ENCODE measurements around the gene METTL22.

Gene METTL22

DNA sequence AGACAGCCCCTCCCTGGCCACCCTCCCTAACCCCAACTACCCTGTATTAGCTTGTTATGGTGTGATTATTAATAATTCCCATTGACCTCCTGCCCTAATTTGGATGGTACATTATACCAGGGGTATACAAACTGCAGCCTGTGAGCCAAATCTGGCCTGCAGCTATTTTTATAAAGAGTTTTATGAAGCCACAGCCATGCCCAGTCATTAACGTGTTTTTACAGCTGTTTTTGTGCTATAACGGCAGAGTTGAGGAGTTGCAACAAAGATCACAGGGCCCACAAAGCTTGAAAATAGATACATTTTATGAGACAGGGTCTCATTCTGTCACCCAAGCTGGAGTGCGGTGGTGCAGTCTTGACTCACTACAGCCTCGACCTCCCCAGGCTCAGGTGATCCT lies 6.0 kb downstream of the METTL22 start:
- no peak for DNase-seq (ENCODE audit: low read depth in 1 of 2, low spot score in 1 of 2)
- H3K4me3 ChIP-seq (replicated peaks; ENCODE audit: insufficient read depth, low read length), result no peak overlapping the region
- TF ChIP-seq GABPA (IDR thresholded peaks at IDR 0.05; ENCODE audit: low read depth) (no peak), SPI1 (IDR thresholded peaks at IDR 0.05; ENCODE audit: borderline replicate concordance, low read depth) (no peak), POLR2AphosphoS5 (IDR thresholded peaks at IDR 0.05; ENCODE audit: low read depth) (no peak)
- TF ChIP-seq, protein P1, sequence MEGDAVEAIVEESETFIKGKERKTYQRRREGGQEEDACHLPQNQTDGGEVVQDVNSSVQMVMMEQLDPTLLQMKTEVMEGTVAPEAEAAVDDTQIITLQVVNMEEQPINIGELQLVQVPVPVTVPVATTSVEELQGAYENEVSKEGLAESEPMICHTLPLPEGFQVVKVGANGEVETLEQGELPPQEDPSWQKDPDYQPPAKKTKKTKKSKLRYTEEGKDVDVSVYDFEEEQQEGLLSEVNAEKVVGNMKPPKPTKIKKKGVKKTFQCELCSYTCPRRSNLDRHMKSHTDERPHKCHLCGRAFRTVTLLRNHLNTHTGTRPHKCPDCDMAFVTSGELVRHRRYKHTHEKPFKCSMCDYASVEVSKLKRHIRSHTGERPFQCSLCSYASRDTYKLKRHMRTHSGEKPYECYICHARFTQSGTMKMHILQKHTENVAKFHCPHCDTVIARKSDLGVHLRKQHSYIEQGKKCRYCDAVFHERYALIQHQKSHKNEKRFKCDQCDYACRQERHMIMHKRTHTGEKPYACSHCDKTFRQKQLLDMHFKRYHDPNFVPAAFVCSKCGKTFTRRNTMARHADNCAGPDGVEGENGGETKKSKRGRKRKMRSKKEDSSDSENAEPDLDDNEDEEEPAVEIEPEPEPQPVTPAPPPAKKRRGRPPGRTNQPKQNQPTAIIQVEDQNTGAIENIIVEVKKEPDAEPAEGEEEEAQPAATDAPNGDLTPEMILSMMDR (IDR thresholded peaks at IDR 0.05; ENCODE audit: insufficient read depth, low read length), result no peak
- TF ChIP-seq, protein P2, sequence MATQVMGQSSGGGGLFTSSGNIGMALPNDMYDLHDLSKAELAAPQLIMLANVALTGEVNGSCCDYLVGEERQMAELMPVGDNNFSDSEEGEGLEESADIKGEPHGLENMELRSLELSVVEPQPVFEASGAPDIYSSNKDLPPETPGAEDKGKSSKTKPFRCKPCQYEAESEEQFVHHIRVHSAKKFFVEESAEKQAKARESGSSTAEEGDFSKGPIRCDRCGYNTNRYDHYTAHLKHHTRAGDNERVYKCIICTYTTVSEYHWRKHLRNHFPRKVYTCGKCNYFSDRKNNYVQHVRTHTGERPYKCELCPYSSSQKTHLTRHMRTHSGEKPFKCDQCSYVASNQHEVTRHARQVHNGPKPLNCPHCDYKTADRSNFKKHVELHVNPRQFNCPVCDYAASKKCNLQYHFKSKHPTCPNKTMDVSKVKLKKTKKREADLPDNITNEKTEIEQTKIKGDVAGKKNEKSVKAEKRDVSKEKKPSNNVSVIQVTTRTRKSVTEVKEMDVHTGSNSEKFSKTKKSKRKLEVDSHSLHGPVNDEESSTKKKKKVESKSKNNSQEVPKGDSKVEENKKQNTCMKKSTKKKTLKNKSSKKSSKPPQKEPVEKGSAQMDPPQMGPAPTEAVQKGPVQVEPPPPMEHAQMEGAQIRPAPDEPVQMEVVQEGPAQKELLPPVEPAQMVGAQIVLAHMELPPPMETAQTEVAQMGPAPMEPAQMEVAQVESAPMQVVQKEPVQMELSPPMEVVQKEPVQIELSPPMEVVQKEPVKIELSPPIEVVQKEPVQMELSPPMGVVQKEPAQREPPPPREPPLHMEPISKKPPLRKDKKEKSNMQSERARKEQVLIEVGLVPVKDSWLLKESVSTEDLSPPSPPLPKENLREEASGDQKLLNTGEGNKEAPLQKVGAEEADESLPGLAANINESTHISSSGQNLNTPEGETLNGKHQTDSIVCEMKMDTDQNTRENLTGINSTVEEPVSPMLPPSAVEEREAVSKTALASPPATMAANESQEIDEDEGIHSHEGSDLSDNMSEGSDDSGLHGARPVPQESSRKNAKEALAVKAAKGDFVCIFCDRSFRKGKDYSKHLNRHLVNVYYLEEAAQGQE (IDR thresholded peaks at IDR 0.05; ENCODE audit: insufficient replicate concordance, low read depth), result no peak
- no peaks in the 10 kb centered on the region for H3K27me3 ChIP-seq (ENCODE audit: insufficient read depth, poor library complexity, severe bottlenecking)
- H3K27ac ChIP-seq (replicated peaks), result no peak overlapping the region

DNA sequence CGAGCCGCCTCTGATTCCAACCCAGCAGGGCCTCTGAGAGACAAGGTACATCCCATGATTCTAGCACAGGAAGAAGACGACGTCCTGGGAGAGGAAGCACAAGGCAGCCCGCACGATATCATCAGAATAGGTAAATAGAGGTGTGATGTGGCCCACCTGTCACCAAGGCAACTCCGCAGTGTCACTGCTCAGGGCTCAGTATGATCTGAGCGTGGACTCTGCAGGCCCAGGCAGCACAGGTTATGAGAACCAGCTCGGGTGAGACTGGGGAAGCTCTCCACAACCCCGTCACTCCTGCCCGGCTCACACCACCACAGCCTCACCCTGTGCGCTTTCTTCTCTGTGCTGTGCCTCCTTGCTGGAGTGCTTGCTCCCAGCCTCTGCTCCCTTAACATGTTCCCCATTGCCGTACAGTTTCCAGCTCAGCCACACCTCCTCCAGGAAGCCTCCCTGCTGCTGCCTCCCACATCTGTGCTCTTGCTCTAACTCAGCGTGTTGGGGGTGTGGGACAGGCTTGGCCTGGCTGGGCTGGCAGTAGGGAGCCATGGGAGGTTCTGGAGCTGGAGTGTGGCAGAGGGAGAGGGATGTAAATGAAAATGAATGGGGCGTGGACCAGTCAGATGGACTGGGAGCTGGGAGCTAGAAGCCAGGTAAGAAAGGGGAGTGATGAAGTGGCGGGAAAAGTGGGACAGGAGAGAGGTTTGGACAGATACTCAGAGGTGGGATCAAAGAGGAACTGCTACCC lies 7.7 kb downstream of the METTL22 start:
- DNase-seq (ENCODE audit: low read depth in 1 of 2, low spot score in 1 of 2), result no peak
- no peak overlapping the region for H3K27ac ChIP-seq (replicated peaks)
- no peaks in the 10 kb centered on the region for H3K27me3 ChIP-seq (ENCODE audit: insufficient read depth, poor library complexity, severe bottlenecking)
- H3K4me3 ChIP-seq (replicated peaks; ENCODE audit: insufficient read depth, low read length), result no peak overlapping the region
- TF ChIP-seq POLR2AphosphoS5 (IDR thresholded peaks at IDR 0.05; ENCODE audit: low read depth) (no peak), GABPA (IDR thresholded peaks at IDR 0.05; ENCODE audit: low read depth) (no peak), SPI1 (IDR thresholded peaks at IDR 0.05; ENCODE audit: borderline replicate concordance, low read depth) (no peak)
- TF ChIP-seq, protein P2 (IDR thresholded peaks at IDR 0.05; ENCODE audit: insufficient replicate concordance, low read depth), result no peak

DNA sequence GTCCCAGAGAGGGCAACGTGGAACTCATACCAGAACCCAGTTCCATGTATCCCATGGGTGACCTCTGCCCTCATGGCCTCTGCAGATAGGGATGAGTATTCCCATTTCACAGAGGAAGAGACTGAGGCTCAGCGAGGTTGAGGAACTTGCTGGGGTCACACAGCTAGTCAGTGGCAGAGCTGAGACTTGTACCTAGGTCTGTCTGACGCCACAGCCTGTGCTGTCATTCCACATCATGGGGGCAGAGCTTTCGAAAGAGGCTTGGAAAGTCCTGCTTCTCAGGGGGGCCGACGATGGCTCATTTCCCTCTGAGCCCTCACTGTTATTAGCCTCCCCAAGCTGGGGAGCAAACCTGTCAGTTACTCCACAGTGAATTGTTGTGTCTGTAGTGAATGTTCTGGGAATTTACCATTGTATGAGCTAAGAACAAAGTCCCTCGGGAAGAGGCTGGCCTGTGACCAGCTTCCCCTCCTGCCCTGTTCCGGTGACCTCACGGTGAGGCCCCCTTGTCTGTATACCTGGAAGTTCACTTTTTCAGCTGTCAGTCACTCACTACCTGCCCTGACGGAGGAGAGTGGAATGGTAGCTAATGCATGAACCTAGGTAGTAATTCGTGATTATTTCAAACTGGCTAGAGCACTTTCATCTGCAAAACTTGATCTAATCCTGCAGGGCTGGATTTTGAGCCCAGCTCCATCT lies 8.9 kb downstream of the METTL22 start:
- no peak overlapping the region for H3K27ac ChIP-seq (replicated peaks)
- TF ChIP-seq, protein P2 (IDR thresholded peaks at IDR 0.05; ENCODE audit: insufficient replicate concordance, low read depth), result no peak
- no peak for TF ChIP-seq SPI1 (IDR thresholded peaks at IDR 0.05; ENCODE audit: borderline replicate concordance, low read depth)
- TF ChIP-seq POLR2AphosphoS5 (IDR thresholded peaks at IDR 0.05; ENCODE audit: low read depth), result no peak
- TF ChIP-seq GABPA (IDR thresholded peaks at IDR 0.05; ENCODE audit: low read depth), result no peak
- TF ChIP-seq, protein P1 (IDR thresholded peaks at IDR 0.05; ENCODE audit: insufficient read depth, low read length), result no peak
- H3K27me3 ChIP-seq (ENCODE audit: insufficient read depth, poor library complexity, severe bottlenecking), result no peaks in the 10 kb centered on the region

More for the DNA sequence above, 8.9 kb downstream of the METTL22 start:
- no peak overlapping the region for H3K4me3 ChIP-seq (replicated peaks; ENCODE audit: insufficient read depth, low read length)
- no peak for DNase-seq (ENCODE audit: low read depth in 1 of 2, low spot score in 1 of 2)
